K562 (cell line): ENCODE measurements around the gene GRIK5.

ENCODE experiments used
- CBX5 ChIP-seq: IDR thresholded peaks from 2 replicates; pipeline ENCODE4 v1.6.1; 2014; ENCODE audit warnings: low read depth, borderline replicate concordance
- CTCF ChIP-seq, 3 experiments: IDR thresholded peaks in 2 of 3; conservative IDR thresholded peaks in 1 of 3; 2 replicates each; pipeline ENCODE4 v1.5.1; 2011 to 2012; ENCODE audit warnings: low read length in 3 of 3, mild to moderate bottlenecking in 3 of 3, control low read depth in 2 of 3, improper control_type of control experiment in 1 of 3, inconsistent platforms in 1 of 3, low read depth in 1 of 3, mixed read lengths in 1 of 3, moderate library complexity in 1 of 3; ENCODE audit not compliant: insufficient read depth in 2 of 3
- GMEB1 ChIP-seq: fragments of 250-450 bp; sonication (Bioruptor Pico); IDR thresholded peaks from 2 replicates; pipeline ENCODE4 v1.4.0; 2020; ENCODE audit warnings: mild to moderate bottlenecking
- POLR2A ChIP-seq: fragments of 450-650 bp; conservative IDR thresholded peaks from 2 replicates; pipeline ENCODE4 v1.6.1; 2016
- SMAD4 ChIP-seq: fragments of 250-450 bp; sonication (Bioruptor Pico); conservative IDR thresholded peaks from 2 replicates; pipeline ENCODE4 v1.8.0; 2021; ENCODE audit warnings: inconsistent platforms, mild to moderate bottlenecking, moderate library complexity
- ZBED1 ChIP-seq: IDR thresholded peaks from 2 replicates; pipeline ENCODE4 v1.6.1; 2014
- ZNF584 ChIP-seq: fragments of 200-800 bp; sonication (Bioruptor generic); IDR thresholded peaks from 2 replicates; pipeline ENCODE4 v1.6.1; 2016; ENCODE audit warnings: low read depth, mild to moderate bottlenecking, missing genetic modification characterization, missing compliant biosample characterization
- TF ChIP-seq, protein P1 (sequence below): fragments of 150-350 bp; conservative IDR thresholded peaks from 2 replicates; pipeline ENCODE4 v1.6.1; 2014; ENCODE audit warnings: low read length
- TF ChIP-seq, protein P2 (sequence below), 2 experiments: fragments of 450-650 bp in 1 of 2; sonication (generic) in 1 of 2; formaldehyde crosslinking in 1 of 2; IDR thresholded peaks in 1 of 2; conservative IDR thresholded peaks in 1 of 2; 2 replicates each; pipeline versions ENCODE4 v1.6.1 to v1.8.1; 2016 to 2023; ENCODE audit warnings: mild to moderate bottlenecking in 2 of 2, moderate library complexity in 2 of 2, inconsistent platforms in 1 of 2, missing genetic modification reagents in 1 of 2

DNA sequence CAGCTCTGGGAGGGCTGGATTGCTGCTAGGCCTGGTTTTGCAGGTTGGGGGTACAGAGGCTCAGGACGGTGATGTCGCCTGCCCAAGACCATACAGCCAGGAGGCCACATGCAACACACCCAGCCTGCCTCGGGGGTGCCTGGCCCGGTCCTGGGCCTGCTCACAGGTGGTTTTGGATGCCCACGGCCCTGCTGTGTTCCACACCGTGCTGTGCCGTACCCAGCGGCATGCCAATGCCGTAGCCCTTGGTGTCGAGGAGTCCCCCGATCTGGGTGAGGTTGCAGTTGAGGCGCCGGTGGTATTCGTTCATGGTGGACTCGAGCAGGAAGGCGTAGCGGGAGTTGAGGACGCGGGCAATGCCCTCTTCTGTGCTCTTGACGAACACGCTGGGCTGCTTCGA, 64.5 kb downstream of the GRIK5 start:
- TF ChIP-seq POLR2A (no peak), SMAD4 (CRISPR knock-in tag) (no peak), GMEB1 (CRISPR knock-in tag) (no peak), ZNF584 (CRISPR knock-in tag) (no peak), CBX5 (no peak), ZBED1 (no peak), CTCF (IDR thresholded peaks at IDR 0.05 in 2 of 3, conservative IDR thresholded peaks at IDR 0.05 in 1 of 3; ENCODE audit: insufficient read depth in 2 of 3, low read depth in 1 of 3, low read length in 3 of 3) (no peak)
- TF ChIP-seq, protein P1, sequence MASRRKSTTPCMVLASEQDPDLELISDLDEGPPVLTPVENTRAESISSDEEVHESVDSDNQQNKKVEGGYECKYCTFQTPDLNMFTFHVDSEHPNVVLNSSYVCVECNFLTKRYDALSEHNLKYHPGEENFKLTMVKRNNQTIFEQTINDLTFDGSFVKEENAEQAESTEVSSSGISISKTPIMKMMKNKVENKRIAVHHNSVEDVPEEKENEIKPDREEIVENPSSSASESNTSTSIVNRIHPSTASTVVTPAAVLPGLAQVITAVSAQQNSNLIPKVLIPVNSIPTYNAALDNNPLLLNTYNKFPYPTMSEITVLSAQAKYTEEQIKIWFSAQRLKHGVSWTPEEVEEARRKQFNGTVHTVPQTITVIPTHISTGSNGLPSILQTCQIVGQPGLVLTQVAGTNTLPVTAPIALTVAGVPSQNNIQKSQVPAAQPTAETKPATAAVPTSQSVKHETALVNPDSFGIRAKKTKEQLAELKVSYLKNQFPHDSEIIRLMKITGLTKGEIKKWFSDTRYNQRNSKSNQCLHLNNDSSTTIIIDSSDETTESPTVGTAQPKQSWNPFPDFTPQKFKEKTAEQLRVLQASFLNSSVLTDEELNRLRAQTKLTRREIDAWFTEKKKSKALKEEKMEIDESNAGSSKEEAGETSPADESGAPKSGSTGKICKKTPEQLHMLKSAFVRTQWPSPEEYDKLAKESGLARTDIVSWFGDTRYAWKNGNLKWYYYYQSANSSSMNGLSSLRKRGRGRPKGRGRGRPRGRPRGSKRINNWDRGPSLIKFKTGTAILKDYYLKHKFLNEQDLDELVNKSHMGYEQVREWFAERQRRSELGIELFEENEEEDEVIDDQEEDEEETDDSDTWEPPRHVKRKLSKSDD = no peak
- TF ChIP-seq, protein P2, sequence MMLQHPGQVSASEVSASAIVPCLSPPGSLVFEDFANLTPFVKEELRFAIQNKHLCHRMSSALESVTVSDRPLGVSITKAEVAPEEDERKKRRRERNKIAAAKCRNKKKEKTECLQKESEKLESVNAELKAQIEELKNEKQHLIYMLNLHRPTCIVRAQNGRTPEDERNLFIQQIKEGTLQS (IDR thresholded peaks at IDR 0.05) = no peak
- TF ChIP-seq, protein P2 (CRISPR knock-in tag; conservative IDR thresholded peaks at IDR 0.05) = no peak
